Measurements from ENCODE around the gene CFAP141.
"Not testable (repeated sequence)": the region's sequence is repeated elsewhere in the genome, so short reads cannot be mapped to it uniquely, and the experiment has no call there.

Gene CFAP141

DNA sequence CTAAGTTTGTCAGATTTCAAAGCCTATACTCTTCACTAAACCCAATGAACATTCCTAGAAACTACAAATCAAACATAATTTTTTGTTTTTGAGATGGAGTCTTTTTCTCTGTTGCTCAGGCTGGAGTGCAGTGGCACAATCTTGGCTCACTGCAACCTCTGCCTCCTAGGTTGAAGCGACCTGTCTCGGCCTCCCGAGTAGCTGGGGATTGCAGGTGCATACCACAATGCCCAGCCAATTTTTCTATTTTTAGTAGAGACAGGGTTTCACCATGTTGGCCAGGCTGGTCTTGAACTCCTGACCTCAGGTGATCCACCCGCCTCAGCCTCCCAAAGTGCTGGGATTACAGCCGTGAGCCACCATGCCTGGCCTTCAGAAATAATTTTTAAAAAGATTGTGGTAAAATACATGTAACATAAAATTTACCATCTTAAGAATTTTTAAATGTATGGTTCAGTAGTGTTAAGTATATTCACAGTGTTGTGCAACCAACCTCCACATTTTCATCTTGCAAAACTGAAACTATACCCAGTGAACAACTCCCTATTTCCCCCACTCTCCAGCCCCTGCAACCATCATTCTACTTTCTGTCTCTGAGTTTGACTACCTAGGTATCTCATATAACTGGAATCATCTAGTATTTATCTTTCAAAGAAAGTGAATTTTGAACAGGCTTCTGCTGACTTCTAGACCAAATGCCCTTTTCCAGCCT, 2.7 kb upstream of the CFAP141 start:
- no peak for DNase-seq (ENCODE audit: extremely low read depth in 1 of 2, low read depth in 1 of 2)

- DNase-seq (ENCODE audit: extremely low read depth in 1 of 2, low read depth in 1 of 2) = no peak
Measured at GRCh38 chr1:154207262-154207661, 1.1 kb upstream of the CFAP141 start.

GRCh38 chr1:154205778-154206177, 355 bp downstream of the CFAP141 start:
- DNase-seq (ENCODE audit: extremely low read depth in 1 of 2, low read depth in 1 of 2) = not testable (repeated sequence)

GRCh38 chr1:154199563-154199879, 6.6 kb downstream of the CFAP141 start:
- no peak for DNase-seq (ENCODE audit: extremely low read depth in 1 of 2, low read depth in 1 of 2)

GRCh38 chr1:154198756-154199562, 7.2 kb downstream of the CFAP141 start:
- no peak for DNase-seq (ENCODE audit: extremely low read depth in 1 of 2, low read depth in 1 of 2)

- no peak for DNase-seq (ENCODE audit: extremely low read depth in 1 of 2, low read depth in 1 of 2)
Measured at GRCh38 chr1:154193821-154194220, 12.3 kb downstream of the CFAP141 start.

DNA sequence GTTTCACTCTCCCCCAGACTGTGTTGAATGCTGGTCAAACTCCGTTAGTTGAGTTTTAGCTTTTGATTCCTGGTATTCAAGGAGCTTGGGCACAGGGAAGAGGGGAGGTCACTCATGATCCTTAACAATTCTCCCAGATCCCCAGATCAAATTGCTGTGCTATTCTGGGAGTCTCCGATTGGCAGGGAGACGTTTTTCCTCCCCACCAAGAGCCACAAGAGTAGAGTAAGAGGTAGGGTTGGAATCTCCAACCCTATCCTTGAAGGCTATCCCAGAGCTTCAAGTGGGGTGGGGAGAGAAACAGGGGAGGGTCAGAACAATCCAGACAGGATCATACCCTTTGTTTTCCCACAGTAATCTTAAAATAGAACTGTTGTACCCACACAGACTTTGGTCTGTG, 13.7 kb downstream of the CFAP141 start:
- no peak for DNase-seq (ENCODE audit: extremely low read depth in 1 of 2, low read depth in 1 of 2)

GRCh38 chr1:154191990-154192461, 14.1 kb downstream of the CFAP141 start, which contains the start of gene TPM3:
Gene TPM3, minus strand, starts transcription at chr1:154192100. Its CDS starts 82 bp downstream, at chr1:154192018.
- DNase-seq (ENCODE audit: extremely low read depth in 1 of 2, low read depth in 1 of 2) = no peak

DNA sequence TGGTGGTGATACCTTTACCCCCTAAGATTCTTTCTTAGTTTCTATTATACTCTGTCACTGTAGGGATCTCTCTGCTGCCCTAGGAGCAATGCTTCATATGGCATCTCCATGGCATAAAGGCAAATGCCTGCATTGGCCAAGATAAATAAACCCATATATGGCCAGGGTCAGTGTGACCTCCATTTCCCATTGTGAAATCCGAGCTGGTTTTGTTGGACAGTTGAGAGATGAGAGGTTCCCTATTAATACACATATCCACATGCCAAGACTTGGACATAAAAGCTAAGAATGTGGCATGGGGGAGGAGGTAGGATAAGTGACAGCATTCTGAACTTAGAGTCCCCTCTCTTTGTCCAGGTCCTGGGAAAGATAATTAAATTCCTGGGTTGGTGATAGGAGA, 15.6 kb downstream of the CFAP141 start:
- DNase-seq (ENCODE audit: extremely low read depth in 1 of 2, low read depth in 1 of 2) = no peak

- DNase-seq (ENCODE audit: extremely low read depth in 1 of 2, low read depth in 1 of 2) = no peak
Measured at GRCh38 chr1:154186852-154187501, 19.2 kb downstream of the CFAP141 start.

- peak in 1 of 2 donors; percentile 59 for DNase-seq (ENCODE audit: extremely low read depth in 1 of 2, low read depth in 1 of 2)
Measured at GRCh38 chr1:154186177-154186576, 20.0 kb downstream of the CFAP141 start.

GRCh38 chr1:154183046-154183915, 22.9 kb downstream of the CFAP141 start:
- DNase-seq (ENCODE audit: extremely low read depth in 1 of 2, low read depth in 1 of 2) = peak; percentile 93 to 94

- peak; percentile 75 to 90 for DNase-seq (ENCODE audit: extremely low read depth in 1 of 2, low read depth in 1 of 2)
Measured at GRCh38 chr1:154182344-154183045, 23.6 kb downstream of the CFAP141 start.

- DNase-seq (ENCODE audit: extremely low read depth in 1 of 2, low read depth in 1 of 2) = no peak
Measured at GRCh38 chr1:154181944-154182343, 24.2 kb downstream of the CFAP141 start.

DNA sequence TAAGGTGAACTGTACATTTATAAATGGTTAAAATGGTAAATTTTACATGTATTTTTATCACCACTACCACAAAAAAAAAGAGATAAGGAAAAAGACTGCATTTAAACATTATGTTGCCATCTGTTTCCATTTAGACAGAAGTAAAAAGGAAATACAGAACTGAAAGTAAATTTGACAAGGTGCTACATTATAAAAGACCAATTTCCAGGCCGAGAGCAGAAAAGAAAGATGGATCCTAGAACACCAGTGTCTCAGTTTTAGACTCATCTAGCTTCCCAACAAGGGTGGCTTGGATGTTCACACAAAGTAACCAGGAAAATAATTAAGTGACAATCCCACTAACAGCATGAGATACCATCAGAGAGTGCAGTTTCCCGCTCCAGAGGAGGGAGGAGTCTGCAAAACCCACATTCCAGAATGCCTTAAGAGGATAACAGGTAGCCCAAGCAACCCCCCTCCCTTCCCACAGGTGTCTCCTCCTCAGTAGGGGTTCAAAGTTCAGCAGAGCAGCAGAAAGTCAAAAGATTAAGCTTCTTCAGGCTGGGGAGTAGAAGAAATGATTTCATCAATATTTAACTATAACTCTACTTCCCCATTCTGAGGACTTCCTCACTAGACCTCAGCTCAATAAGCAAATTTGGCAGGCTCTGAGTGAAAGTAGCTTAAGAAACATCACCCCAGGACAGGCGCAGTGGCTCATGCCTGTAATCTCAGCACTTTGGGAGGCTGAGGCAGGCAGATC, 26.0 kb downstream of the CFAP141 start:
- no peak for DNase-seq (ENCODE audit: extremely low read depth in 1 of 2, low read depth in 1 of 2)

GRCh38 chr1:154178911-154179811, 27.0 kb downstream of the CFAP141 start:
- no peak for DNase-seq (ENCODE audit: extremely low read depth in 1 of 2, low read depth in 1 of 2)

GRCh38 chr1:154178013-154178412, 28.1 kb downstream of the CFAP141 start:
- DNase-seq (ENCODE audit: extremely low read depth in 1 of 2, low read depth in 1 of 2) = no peak

- no peak for DNase-seq (ENCODE audit: extremely low read depth in 1 of 2, low read depth in 1 of 2)
Measured at GRCh38 chr1:154176337-154176736, 29.8 kb downstream of the CFAP141 start.

Data from stimulated activated CD8-positive, alpha-beta memory T cell treated with anti-CD3 and anti-CD28 coated beads, Interleukin-7, amount 100 ng/mL, for 48 hours (primary cell).